ENCODE measurements around the gene PAGR1.

The PAGR1 gene

GRCh38 chr16:29824589-29825144, 8.7 kb downstream of the PAGR1 start:
- TF ChIP-seq POLR2AphosphoS5 (IDR thresholded peaks at IDR 0.05; ENCODE audit: low read depth, low read length) (no peak), REST (IDR thresholded peaks at IDR 0.05; ENCODE audit: insufficient read depth in 1 of 2, low read depth in 2 of 2, low read length in 2 of 2) (no peak), TAF1 (IDR thresholded peaks at IDR 0.05; ENCODE audit: borderline replicate concordance, insufficient read depth, low read length) (no peak)

- no peak for TF ChIP-seq TAF1 (IDR thresholded peaks at IDR 0.05; ENCODE audit: borderline replicate concordance, insufficient read depth, low read length)
- no peak for TF ChIP-seq SIN3A (IDR thresholded peaks at IDR 0.05; ENCODE audit: borderline replicate concordance, insufficient read depth, low read length)
- TF ChIP-seq REST (IDR thresholded peaks at IDR 0.05; ENCODE audit: insufficient read depth in 1 of 2, low read depth in 2 of 2, low read length in 2 of 2): no peak
- TF ChIP-seq FOXP2 (optimal IDR thresholded peaks at IDR 0.05; ENCODE audit: borderline replicate concordance, extremely low read depth, extremely low read length, insufficient read depth): no peak
- TF ChIP-seq POLR2AphosphoS5 (IDR thresholded peaks at IDR 0.05; ENCODE audit: low read depth, low read length): no peak
Measured at GRCh38 chr16:29825145-29826044, 9.4 kb downstream of the PAGR1 start.

GRCh38 chr16:29826342-29826695, 10.4 kb downstream of the PAGR1 start:
- no peak for TF ChIP-seq TAF1 (IDR thresholded peaks at IDR 0.05; ENCODE audit: borderline replicate concordance, insufficient read depth, low read length)
- no peak for TF ChIP-seq SIN3A (IDR thresholded peaks at IDR 0.05; ENCODE audit: borderline replicate concordance, insufficient read depth, low read length)
- TF ChIP-seq REST (IDR thresholded peaks at IDR 0.05; ENCODE audit: insufficient read depth in 1 of 2, low read depth in 2 of 2, low read length in 2 of 2): no peak
- no peak for TF ChIP-seq FOXP2 (optimal IDR thresholded peaks at IDR 0.05; ENCODE audit: borderline replicate concordance, extremely low read depth, extremely low read length, insufficient read depth)
- no peak for TF ChIP-seq POLR2AphosphoS5 (IDR thresholded peaks at IDR 0.05; ENCODE audit: low read depth, low read length)

GRCh38 chr16:29830774-29831173, 14.8 kb downstream of the PAGR1 start:
- no peak for TF ChIP-seq FOXP2 (optimal IDR thresholded peaks at IDR 0.05; ENCODE audit: borderline replicate concordance, extremely low read depth, extremely low read length, insufficient read depth)
- no peak for TF ChIP-seq POLR2AphosphoS5 (IDR thresholded peaks at IDR 0.05; ENCODE audit: low read depth, low read length)
- TF ChIP-seq SIN3A (IDR thresholded peaks at IDR 0.05; ENCODE audit: borderline replicate concordance, insufficient read depth, low read length): no peak
- no peak for TF ChIP-seq REST (IDR thresholded peaks at IDR 0.05; ENCODE audit: insufficient read depth in 1 of 2, low read depth in 2 of 2, low read length in 2 of 2)
- no peak for TF ChIP-seq TAF1 (IDR thresholded peaks at IDR 0.05; ENCODE audit: borderline replicate concordance, insufficient read depth, low read length)

Data from PFSK-1 (cell line).